Adrenal gland (tissue), 12 donors: ENCODE results near the gene REL. TPM values are rescaled to one million over a fixed set of nuclear protein-coding genes. Genes with fewer than 3 reads are reported as not detected.

Experiments used
- DNase-seq, 7 donors: peaks; one replicate each; pipeline ENCODE4 v3.0.0-alpha.2; 2019 to 2020
- H3K27ac ChIP-seq, 5 donors: fragments of 200-600 bp; sonication (generic) in 4 of 5; 1 replicate in 3 of 5; 2 replicates in 2 of 5; pipeline versions ENCODE4 v1.5.1 to v1.8.0; 2016 to 2020; ENCODE audit warnings: mild to moderate bottlenecking in 1 of 5
- H3K27me3 ChIP-seq: fragments of 200-600 bp; 2 replicates; pipeline ENCODE4 v1.8.0; 2021
- H3K36me3 ChIP-seq, 2 donors: fragments of 200-600 bp; replicated peaks in 1 of 2; 1 replicate in 1 of 2; 2 replicates in 1 of 2; pipeline versions ENCODE4 v1.5.1 to v1.8.0; 2018 to 2022
- H3K4me1 ChIP-seq, 2 donors: fragments of 200-600 bp; replicated peaks in 1 of 2; 1 replicate in 1 of 2; 2 replicates in 1 of 2; pipeline versions ENCODE4 v1.5.1 to v1.8.0; 2018 to 2021
- H3K4me3 ChIP-seq, 4 donors: fragments of 200-600 bp; sonication (generic) in 3 of 4; one replicate each; pipeline ENCODE4 v1.5.1; 2016 to 2018
- H3K9me3 ChIP-seq, 3 donors: fragments of 200-600 bp; sonication (generic) in 1 of 3; replicated peaks in 1 of 3; 1 replicate in 2 of 3; 2 replicates in 1 of 3; pipeline versions ENCODE4 v1.5.1 to v1.8.0; 2016 to 2021
- CTCF ChIP-seq, 6 experiments: fragments of 450-650 bp in 4 of 6; fragments of 200-600 bp in 2 of 6; sonication (generic) in 1 of 6; IDR thresholded peaks; 1 replicate in 5 of 6; 2 replicates in 1 of 6; pipeline versions ENCODE4 v1.5.1 to v1.8.0; 2016 to 2021; ENCODE audit warnings: antibody characterized with exemption in 6 of 6, mild to moderate bottlenecking in 2 of 6, moderate library complexity in 1 of 6
- POLR2A ChIP-seq, 2 donors: fragments of 450-650 bp; IDR thresholded peaks; one replicate each; pipeline ENCODE4 v1.6.1; 2017; ENCODE audit warnings: antibody characterized with exemption in 2 of 2, mild to moderate bottlenecking in 2 of 2, moderate library complexity in 1 of 2
- WGBS, 4 donors: extraction: QIAGEN DNeasy Blood & Tissue Kit in 2 of 4; methylation state at CpG; one replicate each; pipeline versions ENCODE4 v1.1.5 to v1.1.7; 2013 to 2017; 5-methylcytosine and 5-hydroxymethylcytosine counted together
- intact Hi-C, 2 donors: fragments of 100-400 bp; cut with DNase I; formaldehyde crosslinking; loops; one replicate each; pipeline versions ENCODE4 v1.14.1 to v1.15.0; 2022 to 2023
- polyA plus RNA-seq, 3 donors: library from polyadenylated mRNA; stranded (reverse); fragments of 200-250 nt in 2 of 3; fragments of 350-450 nt in 1 of 3; fragmentation: Illumina TruSeq in 1 of 3; extraction: RNeasy Lipid Tissue Mini Kit (QIAGEN cat#74804) in 1 of 3; gene quantifications; one replicate each; pipeline ENCODE4 v1.2.3, GENCODE V29; 2013 to 2014
- total RNA-seq, 9 donors: library from RNA; depleted of rRNA in 4 of 9; stranded (reverse); fragments of >200 nt in 4 of 9; fragments of 120-200 nt in 1 of 9; fragmentation: NEBNext Ultra II Directional in 1 of 9; extraction: Animal tissue kit (Norgen Biotek cat#: 25700) in 1 of 9; gene quantifications; one replicate each; pipeline versions ENCODE4 v1.1.0 to v1.2.4, GENCODE V29; 2013 to 2023
- donor health status: healthy with polysubstance abuse.
- donor health status: Bipolar disorder and iron deficiency.
- donor health status: DM: yes; HTN: yes; CAD: no.
- donor health status: DM: no; HTN: no; CAD: no.
- donor health status: DM: no; HTN: no; CAD: no.
- donor health status: DM: yes; HTN: yes; CAD: no.

Gene REL
- total and polyA plus RNA-seq, 12 donors = 0.51 to 15.0 (median 9.8) TPM

DNA sequence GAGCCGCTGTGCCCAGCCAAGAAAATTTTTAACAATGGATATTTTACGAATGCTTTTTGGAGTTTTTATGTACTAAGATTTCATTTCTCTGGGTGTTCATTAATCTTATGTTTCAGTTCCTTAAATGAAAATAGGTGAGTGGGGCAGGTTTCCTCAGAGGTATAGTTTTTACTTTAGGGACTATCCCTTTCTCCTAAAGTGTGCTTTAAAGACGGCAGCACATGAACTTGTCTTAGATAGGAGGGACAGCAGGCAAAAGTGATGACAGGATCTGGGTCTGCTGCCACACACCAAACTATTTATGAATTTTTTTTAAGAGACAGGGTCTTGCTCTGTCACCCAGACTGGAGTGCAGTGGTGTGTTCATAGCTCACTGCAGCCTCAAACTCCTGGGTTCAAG is 8.0 kb upstream of the REL start:
- Histone ChIP-seq H3K27ac (no peak overlapping the region), H3K9me3 (no peaks in the 10 kb centered on the region), H3K27me3 (no peaks in the 10 kb centered on the region), H3K36me3 (no peaks in the 10 kb centered on the region), H3K4me1 (no peaks in the 10 kb centered on the region), H3K4me3 (no peak overlapping the region)
- TF ChIP-seq CTCF (IDR thresholded peaks at IDR 0.05) (no peak), POLR2A (IDR thresholded peaks at IDR 0.05) (no peak)
- WGBS, 4 donors = 85 to 90% (median 86%) methylated on average over 3 of the region's 3 CpGs
- no peak for DNase-seq
- intact Hi-C loops = no loop called here

GRCh38 chr2:60875520-60875919 is 5.9 kb upstream of the REL start:
- Histone ChIP-seq H3K36me3 (no peaks in the 10 kb centered on the region), H3K4me1 (no peaks in the 10 kb centered on the region), H3K9me3 (no peaks in the 10 kb centered on the region), H3K27ac (no peak overlapping the region), H3K27me3 (no peaks in the 10 kb centered on the region), H3K4me3 (no peak overlapping the region)
- intact Hi-C loops = no loop called here
- no peak for DNase-seq
- TF ChIP-seq POLR2A (IDR thresholded peaks at IDR 0.05) (no peak), CTCF (IDR thresholded peaks at IDR 0.05) (no peak)

DNA sequence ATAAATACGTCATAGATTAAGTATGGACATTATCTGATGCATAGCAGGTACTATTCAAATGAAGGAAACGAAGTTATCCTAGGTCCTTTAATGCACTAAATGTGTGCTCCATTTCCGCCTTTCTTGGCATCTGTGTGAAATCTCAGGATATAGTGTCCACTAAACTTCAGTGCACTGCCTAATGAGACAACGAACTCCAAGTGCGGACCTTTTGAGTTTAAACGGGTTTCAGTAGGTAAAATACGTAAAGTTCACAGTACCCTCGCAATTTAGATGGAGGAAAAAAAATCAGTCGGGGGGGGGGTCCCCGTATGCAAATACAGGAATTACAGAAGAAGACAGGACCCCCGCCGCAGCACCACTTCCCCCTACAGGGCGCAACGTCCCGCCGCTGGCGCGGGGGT is 729 bp upstream of the REL start:
- Histone ChIP-seq H3K27me3 (no peaks in the 10 kb centered on the region), H3K4me1 (peaks cover 6 to 28% of the 10 kb centered on the region in 2 donors), H3K36me3 (no peaks in the 10 kb centered on the region), H3K9me3 (no peaks in the 10 kb centered on the region), H3K4me3 (peak overlapping the region; percentile 48 to 97 (median 91)), H3K27ac (peak overlapping the region; percentile 57 to 99 (median 98))
- 1 to 2% (median 1%) methylated on average over 18 of the region's 18 CpGs for WGBS, 4 donors
- TF ChIP-seq POLR2A (IDR thresholded peaks at IDR 0.05) (no peak), CTCF (IDR thresholded peaks at IDR 0.05) (peak in 3 of 6 experiments; percentile 16 to 41 (median 35))
- DNase-seq = no peak
- intact Hi-C loops = no loop called here

DNA sequence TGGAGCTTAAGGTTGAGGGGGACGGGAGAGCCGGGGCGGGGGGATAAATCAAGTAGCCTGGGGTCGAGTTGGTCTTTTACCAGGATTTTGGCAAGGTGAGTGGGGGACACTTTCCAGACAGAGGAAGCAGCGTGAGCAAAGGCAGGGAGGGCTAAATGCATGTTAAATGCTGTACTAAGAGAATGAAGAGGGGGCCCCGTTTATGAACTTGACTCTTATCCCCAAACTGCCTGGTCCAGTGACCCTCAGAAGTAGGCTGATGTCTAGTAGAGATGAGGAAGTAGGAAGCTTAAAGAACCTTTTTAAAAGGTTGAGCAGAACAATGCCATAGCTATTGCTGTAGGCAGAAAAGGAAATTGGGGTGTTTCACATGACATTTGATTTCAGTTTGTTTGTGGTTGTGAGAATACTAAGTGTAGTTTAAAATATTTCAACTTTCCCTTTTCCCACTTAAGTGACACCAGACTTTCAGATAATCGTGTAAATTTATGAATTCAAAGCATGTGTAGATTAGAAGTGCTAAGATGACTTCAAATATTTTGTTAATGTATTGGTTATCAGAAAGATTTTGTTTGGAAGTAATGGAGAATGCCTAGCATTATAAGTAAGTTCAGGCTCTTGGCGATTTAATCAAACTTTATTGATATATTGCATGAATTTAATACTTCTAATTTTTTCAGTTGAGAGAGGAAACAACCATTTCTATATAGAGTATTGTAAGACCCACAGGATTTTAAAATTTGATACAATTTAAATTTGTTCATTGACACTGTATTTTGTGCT is 1.8 kb downstream of the REL start:
- peak in 1 of 7 donors; percentile 17 for DNase-seq
- H3K9me3 ChIP-seq = no peaks in the 10 kb centered on the region
- H3K4me3 ChIP-seq = peak overlapping the region in 2 of 4 donors; percentile 89 to 97
- no peaks in the 10 kb centered on the region for H3K27me3 ChIP-seq
- intact Hi-C loops = no loop called here
- peaks cover 6 to 49% of the 10 kb centered on the region in 2 donors for H3K4me1 ChIP-seq
- peak overlapping the region in 4 of 5 donors; percentile 26 to 99 (median 98) for H3K27ac ChIP-seq
- TF ChIP-seq POLR2A (IDR thresholded peaks at IDR 0.05) = peak in 1 of 2 donors; percentile 25
- no peak for TF ChIP-seq CTCF (IDR thresholded peaks at IDR 0.05)
- H3K36me3 ChIP-seq = no peaks in the 10 kb centered on the region
- 16 to 20% (median 18%) methylated on average over 8 of the region's 8 CpGs for WGBS, 4 donors
